ENCODE results near the gene ISLR.

Gene ISLR, protein sequence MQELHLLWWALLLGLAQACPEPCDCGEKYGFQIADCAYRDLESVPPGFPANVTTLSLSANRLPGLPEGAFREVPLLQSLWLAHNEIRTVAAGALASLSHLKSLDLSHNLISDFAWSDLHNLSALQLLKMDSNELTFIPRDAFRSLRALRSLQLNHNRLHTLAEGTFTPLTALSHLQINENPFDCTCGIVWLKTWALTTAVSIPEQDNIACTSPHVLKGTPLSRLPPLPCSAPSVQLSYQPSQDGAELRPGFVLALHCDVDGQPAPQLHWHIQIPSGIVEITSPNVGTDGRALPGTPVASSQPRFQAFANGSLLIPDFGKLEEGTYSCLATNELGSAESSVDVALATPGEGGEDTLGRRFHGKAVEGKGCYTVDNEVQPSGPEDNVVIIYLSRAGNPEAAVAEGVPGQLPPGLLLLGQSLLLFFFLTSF

DNA sequence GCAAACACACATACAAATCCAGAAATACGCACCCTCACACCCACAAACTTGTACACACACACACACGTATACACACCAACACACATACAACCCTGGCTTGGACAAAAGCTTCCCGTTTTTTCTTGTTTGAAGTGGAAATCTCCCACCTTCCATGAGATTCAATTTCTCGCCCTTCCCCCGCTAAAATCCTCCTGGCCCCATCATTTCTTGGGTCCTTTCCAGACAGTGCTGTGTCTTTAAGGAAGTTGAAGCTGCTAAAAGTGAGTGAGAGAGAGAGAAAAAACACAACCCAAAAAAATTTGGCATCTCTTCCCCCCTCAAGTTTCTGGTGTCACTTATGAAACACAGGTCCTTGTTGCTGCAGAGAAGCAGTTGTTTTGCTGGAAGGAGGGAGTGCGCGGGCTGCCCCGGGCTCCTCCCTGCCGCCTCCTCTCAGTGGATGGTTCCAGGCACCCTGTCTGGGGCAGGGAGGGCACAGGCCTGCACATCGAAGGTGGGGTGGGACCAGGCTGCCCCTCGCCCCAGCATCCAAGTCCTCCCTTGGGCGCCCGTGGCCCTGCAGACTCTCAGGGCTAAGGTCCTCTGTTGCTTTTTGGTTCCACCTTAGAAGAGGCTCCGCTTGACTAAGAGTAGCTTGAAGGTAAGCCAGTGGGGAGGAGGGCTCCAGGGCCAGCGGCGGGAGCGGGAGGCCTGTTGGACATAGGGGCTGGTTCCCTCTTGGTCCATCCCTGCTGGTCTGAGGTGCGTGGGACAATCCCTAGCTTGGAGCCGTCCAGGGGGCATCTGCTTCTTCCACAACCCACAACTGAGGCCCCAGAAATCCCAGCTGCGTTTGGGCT, at the start of gene ISLR:
Gene ISLR (plus strand): TSS at position 331 of the 839 bp plus-strand sequence. CDS start 1,149 bp downstream, outside the sequence.
- no peak for DNase-seq (ENCODE audit: low read depth in 1 of 2, low spot score in 1 of 2)

DNA sequence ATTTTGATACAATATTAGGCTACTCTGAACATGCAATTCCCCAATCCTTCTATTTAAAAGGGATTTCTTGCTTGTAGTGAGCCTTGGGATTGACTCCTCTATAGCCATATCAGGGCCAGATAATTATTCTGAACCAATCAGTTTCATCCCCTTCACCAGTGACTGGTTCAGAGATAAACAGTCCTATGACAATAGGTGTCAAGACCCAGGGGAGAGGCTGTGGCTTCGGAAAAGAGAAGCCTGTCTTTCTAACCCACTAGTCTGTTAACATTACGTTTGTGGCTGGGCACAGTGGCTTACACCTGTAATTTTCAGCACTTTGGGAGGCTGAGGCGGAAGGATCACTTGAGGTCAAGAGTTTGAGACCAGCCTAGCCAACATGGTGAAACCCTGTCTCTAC, 49.3 kb upstream of the ISLR start:
- no peak for DNase-seq (ENCODE audit: low read depth in 1 of 2, low spot score in 1 of 2)

DNA sequence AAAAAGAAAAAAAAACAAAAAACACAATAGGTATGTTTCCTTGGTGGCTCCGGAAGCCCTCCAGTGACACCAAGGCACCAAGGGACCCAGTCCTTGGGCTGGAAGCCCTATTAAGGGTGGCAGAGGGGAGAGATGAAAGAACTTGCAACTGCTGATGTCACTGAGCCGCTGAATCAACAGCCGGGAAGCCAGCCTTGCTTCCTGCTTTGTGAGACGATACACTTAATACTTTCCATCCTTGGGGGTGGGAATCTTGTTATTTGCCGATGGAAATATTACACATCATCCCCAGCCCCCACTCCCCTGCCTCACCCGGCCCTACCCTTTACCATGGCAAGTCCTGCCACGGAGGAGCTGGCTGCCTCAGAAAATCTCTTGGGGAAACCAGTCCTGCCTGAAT, 48.8 kb upstream of the ISLR start:
- DNase-seq (ENCODE audit: low read depth in 1 of 2, low spot score in 1 of 2): no peak

DNA sequence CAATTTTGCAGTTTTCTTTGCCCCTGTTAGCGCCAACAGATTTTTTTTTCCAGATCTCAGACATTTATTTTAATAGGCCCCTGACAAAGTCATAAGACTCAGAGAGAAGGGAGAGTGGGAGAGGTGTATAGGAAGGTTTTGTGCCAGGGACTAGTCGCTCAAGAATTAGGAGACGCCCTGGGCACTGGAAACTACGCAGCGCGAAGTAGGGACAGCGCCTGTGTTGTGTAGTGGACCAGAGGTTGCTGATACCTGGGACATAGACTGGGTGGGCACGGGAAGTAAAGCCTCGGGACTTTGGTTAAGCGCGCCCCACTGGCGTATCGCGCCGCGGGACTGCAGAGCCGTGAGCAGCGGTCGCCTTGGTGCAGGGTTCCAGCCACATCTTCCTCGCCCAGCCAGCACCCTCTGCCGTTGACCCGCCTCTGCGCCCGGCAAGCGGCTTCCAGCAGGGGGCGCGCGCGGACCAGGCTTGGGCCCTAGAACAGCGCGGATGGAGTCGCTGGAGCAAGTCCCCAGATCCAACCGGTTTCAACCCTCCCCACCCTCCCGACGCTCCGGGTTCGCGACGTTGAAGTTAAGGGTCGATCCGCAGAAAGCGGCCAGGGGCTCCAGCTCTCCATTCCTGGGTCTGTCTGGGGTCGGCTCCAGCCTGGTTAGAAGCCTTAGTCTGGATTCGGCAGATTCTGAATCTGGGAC, 46.1 kb upstream of the ISLR start:
- peak; percentile 76 to 82 for DNase-seq (ENCODE audit: low read depth in 1 of 2, low spot score in 1 of 2)

DNA sequence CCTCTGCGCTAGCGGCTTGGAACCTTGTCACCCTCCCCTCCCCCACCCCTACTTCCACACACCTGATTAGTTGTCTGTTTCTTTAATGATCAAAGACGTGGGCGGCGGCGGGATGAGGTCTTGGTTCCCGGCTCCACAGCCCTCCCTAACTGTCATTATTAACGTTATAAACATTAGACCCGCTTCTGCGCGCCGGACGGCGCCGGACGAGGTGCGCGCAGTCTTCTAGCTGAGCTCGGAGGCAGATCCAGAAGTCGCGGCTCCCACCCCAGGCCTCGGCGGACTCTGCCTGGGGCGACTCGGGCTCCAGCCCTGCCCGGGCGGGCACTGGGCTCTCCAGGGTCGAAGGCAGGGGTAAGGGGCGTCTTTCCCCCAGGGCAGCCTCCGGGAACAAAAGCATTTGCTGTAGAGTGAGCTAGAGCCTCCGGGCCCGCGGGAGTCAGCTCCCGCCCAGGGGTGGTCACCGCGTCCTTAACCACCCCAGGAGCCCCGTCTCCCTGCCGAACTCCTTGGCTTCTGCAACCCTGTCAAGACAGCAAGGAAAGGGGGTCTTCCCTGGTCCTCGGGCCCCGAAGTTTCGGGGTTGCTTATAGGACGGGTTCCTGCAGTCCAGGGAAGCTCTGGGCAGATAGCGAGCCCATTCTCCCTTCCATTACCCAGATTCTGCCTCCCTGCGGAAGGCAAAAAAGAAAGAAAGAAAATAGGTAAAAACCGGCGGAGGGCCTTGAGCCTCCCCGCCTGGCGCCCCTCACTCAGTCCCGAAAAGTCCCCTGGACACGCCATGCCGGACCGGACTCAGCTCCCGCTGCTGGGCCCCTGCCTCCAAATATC, 45.3 kb upstream of the ISLR start:
- DNase-seq (ENCODE audit: low read depth in 1 of 2, low spot score in 1 of 2): no peak

DNA sequence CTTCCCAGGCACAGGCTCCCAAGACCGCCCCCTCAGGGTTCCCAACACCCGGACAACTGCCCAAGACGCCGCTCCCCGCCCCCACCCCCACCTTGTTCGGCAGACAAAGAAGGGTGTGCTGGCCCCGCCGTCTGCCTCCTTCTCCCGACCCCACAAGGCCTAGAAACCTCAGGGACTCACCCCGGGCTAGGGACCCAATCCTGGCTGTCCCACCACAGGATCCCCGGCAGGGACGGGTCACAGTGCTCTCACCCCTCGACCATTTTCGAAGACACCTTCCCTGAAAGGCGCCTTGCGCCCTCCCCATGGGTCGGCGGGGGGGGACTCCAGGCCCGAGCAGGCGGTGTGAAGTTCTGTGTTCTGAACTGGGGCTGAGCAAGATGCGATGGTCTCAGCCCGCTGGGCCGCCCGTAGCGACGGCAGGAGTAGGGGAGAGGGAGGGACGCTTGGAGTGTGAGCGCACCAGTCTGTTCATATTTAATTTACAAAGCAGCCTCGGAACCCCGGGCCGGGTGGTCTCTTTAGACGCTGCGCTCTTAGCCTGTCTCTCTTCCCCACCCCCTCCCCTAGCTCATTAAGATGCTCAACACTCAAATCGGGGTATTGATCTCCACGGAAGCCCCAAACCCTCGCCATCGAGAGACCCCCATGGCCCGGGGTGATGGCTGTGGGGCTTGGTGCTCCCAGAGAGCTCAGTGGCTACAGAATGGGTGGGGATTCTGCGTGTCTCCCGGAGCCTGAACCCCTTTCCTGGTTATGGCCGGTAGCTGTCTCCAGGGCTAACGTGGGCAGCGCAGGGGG, 44.5 kb upstream of the ISLR start:
- DNase-seq (ENCODE audit: low read depth in 1 of 2, low spot score in 1 of 2): no peak

DNA sequence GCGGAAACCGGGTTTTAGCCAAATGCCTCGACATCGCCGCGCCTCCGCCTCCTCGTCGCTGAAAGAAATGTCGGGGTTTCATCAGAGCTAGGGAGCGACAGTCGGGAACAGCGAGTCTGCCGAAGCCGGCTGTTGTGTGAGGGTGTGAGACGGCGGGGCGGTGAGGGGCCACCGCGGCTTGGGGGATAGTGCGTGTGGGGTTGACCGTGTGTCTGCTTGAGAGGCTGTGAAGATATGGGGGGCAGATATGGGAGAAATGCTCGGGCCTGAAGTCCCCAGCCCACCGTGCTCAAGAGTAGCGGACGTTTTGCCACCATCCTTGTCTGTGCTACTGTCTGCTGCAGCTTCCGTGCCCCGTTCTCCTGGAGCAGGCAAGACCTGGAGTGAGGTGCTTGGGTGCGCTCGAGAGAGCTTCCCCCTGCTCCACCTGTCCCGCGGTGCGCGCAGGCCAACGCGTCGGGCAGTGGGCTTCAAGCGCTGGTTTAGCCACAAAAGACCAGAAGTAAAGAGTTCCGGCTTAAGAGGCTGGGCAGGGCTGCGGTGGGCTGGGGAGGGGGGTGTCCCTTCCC, 43.8 kb upstream of the ISLR start:
- no peak for DNase-seq (ENCODE audit: low read depth in 1 of 2, low spot score in 1 of 2)

DNA sequence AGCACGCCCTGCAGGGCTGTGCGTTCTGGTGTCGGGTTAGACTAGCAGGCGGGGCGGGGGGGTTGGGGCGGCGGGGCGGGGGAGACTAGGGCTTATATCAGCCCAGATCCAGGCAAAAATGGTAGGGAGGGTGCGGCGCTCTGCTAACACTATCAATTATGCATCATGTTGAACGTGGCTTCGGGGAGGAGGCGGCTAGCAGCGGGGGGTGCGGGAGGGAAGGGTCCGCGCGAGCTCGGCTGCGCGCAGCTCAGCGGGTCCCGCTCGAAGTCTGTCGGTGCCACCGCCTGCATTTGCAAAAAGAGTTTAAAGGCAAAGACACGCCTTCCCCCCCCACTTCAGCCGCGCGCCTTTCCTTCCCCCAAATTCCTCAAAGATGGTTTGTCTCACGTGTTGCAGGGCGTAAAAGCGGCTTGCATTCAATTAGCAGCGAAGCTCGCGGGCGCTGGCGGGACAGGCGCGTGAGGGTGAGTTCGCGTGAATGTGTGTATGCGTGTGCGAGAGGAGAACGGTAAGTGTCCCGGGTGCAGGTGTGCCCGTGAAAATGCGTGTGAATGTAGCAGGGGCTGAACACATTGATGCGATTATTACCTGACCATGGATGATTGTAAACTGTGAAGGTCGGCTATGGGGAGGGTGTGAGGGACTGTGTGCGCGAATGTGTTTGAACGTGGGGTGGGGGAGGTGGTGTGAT, 43.2 kb upstream of the ISLR start, which contains the start of gene ISLR2:
Gene ISLR2 (plus strand): TSS at position 432 of the 694 bp plus-strand sequence. CDS start 2,169 bp downstream, outside the sequence.
- no peak for DNase-seq (ENCODE audit: low read depth in 1 of 2, low spot score in 1 of 2)

DNA sequence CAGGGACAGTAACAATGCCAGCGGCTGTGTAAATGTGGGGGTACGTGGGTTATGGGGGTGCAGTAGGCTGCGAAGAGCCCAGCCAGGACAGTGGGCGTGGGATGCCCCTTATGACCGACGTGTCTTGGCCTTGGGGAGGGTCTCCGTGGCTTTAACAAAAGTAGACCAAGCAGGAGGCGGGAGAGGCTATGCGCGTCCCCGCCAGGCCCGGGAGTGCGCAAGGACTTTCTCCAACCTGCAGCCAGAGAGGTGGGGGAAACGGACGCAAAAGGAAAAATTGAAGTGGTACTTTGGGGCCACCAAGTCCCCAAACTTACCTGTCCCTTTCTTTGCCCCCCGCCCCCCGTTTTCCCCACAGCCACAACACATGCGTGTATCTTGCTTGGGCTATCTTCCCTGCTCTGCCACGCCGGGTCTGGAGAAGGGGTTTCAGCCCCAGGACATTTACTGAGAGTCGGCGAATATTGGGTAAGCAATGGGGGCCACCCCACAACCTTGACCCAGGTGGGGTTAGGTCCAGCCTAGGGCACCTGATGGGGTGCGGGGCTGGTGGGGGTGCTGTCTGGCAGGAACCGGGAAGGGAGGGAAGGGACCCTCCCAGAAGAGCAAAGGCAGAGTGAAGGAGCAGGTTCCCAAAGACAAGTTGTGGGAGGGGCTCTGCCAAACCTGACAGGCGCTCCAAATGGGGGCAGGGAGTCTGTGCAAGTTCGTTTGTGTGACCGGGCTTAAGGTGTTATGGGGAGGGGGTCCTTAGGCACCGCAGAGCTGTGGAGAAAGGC, 42.5 kb upstream of the ISLR start:
- no peak for DNase-seq (ENCODE audit: low read depth in 1 of 2, low spot score in 1 of 2)

DNA sequence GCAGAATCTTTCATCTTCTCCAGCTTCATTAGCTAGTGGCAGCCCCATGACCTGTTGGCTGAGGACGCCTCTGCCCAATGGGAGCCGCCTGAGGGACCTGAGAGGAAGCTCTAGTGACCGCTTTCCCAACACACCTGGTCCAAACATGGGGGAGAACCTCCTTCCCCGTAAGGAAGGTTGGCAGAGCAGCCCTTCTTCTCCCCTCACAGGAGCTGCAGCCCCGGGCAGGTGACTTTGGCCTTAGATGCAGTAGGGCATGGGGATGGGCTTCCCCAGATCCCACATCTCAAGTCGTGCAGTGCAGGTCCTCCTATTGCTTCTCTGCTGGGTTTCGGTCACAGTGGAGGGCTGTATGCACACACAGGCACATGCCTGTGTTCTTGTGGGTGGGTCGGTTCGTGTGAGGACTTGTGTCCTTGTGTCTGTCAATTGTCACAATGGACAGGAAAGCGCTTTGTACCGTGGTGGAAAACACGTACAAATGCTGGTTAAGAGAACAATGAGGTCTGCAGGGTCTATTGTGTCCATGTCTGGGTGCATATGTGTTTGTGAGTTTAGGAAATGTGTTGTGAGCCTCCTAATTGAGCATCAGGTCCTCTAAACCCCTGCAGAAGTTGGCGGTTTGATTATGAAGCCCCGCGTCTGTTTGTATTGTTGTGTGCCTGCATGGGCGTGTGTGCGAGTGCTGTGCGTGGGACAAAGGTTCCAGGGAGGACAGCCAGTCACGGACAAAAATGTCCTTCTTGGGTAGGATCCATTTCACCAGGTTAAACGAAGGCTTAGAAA, 41.7 kb upstream of the ISLR start:
- no peak for DNase-seq (ENCODE audit: low read depth in 1 of 2, low spot score in 1 of 2)

DNA sequence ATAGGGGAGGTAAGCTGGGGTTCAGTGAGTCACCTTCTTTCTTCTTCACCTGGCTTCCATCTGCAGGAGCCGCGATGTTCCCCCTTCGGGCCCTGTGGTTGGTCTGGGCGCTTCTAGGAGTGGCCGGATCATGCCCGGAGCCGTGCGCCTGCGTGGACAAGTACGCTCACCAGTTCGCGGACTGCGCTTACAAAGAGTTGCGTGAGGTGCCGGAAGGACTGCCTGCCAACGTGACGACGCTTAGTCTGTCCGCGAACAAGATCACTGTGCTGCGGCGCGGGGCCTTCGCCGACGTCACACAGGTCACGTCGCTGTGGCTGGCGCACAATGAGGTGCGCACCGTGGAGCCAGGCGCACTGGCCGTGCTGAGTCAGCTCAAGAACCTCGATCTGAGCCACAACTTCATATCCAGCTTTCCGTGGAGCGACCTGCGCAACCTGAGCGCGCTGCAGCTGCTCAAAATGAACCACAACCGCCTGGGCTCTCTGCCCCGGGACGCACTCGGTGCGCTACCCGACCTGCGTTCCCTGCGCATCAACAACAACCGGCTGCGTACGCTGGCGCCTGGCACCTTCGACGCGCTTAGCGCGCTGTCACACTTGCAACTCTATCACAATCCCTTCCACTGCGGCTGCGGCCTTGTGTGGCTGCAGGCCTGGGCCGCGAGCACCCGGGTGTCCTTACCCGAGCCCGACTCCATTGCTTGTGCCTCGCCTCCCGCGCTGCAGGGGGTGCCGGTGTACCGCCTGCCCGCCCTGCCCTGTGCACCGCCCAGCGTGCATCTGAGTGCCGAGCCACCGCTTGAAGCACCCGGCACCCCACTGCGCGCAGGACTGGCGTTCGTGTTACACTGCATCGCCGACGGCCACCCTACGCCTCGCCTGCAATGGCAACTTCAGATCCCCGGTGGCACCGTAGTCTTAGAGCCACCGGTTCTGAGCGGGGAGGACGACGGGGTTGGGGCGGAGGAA, 40.5 kb upstream of the ISLR start:
- DNase-seq (ENCODE audit: low read depth in 1 of 2, low spot score in 1 of 2): no peak

DNA sequence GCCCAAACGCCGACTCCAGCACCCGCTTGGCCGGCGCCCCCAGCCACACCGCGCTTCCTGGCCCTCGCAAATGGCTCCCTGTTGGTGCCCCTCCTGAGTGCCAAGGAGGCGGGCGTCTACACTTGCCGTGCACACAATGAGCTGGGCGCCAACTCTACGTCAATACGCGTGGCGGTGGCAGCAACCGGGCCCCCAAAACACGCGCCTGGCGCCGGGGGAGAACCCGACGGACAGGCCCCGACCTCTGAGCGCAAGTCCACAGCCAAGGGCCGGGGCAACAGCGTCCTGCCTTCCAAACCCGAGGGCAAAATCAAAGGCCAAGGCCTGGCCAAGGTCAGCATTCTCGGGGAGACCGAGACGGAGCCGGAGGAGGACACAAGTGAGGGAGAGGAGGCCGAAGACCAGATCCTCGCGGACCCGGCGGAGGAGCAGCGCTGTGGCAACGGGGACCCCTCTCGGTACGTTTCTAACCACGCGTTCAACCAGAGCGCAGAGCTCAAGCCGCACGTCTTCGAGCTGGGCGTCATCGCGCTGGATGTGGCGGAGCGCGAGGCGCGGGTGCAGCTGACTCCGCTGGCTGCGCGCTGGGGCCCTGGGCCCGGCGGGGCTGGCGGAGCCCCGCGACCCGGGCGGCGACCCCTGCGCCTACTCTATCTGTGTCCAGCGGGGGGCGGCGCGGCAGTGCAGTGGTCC, 39.7 kb upstream of the ISLR start:
- DNase-seq (ENCODE audit: low read depth in 1 of 2, low spot score in 1 of 2): no peak

DNA sequence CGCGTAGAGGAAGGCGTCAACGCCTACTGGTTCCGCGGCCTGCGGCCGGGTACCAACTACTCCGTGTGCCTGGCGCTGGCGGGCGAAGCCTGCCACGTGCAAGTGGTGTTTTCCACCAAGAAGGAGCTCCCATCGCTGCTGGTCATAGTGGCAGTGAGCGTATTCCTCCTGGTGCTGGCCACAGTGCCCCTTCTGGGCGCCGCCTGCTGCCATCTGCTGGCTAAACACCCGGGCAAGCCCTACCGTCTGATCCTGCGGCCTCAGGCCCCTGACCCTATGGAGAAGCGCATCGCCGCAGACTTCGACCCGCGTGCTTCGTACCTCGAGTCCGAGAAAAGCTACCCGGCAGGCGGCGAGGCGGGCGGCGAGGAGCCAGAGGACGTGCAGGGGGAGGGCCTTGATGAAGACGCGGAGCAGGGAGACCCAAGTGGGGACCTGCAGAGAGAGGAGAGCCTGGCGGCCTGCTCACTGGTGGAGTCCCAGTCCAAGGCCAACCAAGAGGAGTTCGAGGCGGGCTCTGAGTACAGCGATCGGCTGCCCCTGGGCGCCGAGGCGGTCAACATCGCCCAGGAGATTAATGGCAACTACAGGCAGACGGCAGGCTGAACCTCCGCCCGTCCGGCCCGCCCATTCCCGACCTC, 39.0 kb upstream of the ISLR start:
- no peak for DNase-seq (ENCODE audit: low read depth in 1 of 2, low spot score in 1 of 2)

DNA sequence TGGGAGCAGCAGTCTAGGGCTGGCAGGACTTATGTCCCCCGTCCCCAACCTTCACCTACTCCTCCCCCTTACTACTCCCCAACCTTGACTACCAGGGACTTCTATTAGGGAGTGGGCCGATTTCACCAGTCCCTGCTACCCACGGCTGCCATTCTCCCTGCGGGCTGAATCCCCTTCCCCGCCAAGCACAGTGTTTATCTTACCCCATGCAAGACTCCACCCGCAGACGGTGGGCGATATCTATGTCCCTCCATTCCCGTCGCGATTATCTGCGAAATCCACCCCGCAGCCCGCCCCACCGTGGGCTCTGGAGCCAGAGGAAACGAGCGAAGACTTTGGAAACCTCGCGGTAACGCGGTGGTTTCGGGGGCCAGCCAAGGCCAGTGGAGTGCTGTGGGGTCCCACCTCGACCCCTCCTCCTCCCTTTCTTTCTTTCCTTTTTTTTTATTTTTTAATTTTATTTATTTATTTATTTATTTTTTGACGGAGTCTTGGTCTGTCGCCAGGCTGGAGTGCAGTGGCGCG, 38.4 kb upstream of the ISLR start:
- no peak for DNase-seq (ENCODE audit: low read depth in 1 of 2, low spot score in 1 of 2)

DNA sequence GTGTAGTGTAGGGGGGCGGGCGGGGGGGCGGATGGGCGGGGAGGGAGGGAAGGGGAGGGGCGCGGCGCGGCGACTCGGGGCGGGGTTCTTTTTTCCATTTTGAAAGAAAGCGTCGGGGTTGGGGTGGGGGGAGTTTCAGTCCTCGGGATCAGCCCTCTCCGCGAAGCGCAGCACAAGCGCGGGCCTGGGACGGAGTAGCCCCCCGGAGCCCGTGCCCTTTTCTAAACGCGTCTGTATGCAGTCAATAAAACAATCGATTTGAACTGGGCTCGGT, 37.0 kb upstream of the ISLR start:
- no peak for DNase-seq (ENCODE audit: low read depth in 1 of 2, low spot score in 1 of 2)
